BE2C (cell line): ENCODE measurements around the gene B2M.
"Not testable (repeated sequence)": the region's sequence is repeated elsewhere in the genome, so short reads cannot be mapped to it uniquely, and the experiment has no call there.

Experiments used
- DNase-seq: peaks from one replicate; pipeline ENCODE4 v3.0.0-alpha.2; 2020
- H3K27me3 ChIP-seq: fragments of 250-450 bp; sonication (Bioruptor Pico); 2 replicates; pipeline ENCODE4 v1.5.1; 2020; ENCODE audit warnings: mild to moderate bottlenecking
- H3K36me3 ChIP-seq: fragments of 250-450 bp; sonication (Bioruptor Pico); 2 replicates; pipeline ENCODE4 v1.5.1; 2020; ENCODE audit warnings: mild to moderate bottlenecking
- H3K4me1 ChIP-seq: fragments of 250-450 bp; sonication (Bioruptor Pico); 2 replicates; pipeline ENCODE4 v1.5.1; 2020
- H3K4me3 ChIP-seq: 2 replicates; pipeline ENCODE4 v1.5.1; 2011; ENCODE audit warnings: low read depth, low read length
- H3K9me3 ChIP-seq: fragments of 250-450 bp; sonication (Bioruptor Pico); 2 replicates; pipeline ENCODE4 v1.5.1; 2020
- CTCF ChIP-seq: IDR thresholded peaks from 2 replicates; pipeline ENCODE4 v1.5.1; 2012; ENCODE audit warnings: mild to moderate bottlenecking, low read depth, low read length

Gene B2M

GRCh38 chr15:44738340-44738984 is 27.1 kb downstream of the B2M start:
- Histone ChIP-seq H3K27me3 (no peaks in the 10 kb centered on the region), H3K4me3 (no peak overlapping the region), H3K4me1 (no peaks in the 10 kb centered on the region; the same call in 1 of the 2 replicates), H3K36me3 (no peaks in the 10 kb centered on the region), H3K9me3 (no peaks in the 10 kb centered on the region)
- no peak for DNase-seq
- peak; percentile 66 for TF ChIP-seq CTCF

GRCh38 chr15:44739222-44739847 is 28.0 kb downstream of the B2M start:
- not testable (repeated sequence) for DNase-seq, H3K4me1 ChIP-seq, H3K4me3 ChIP-seq, H3K27me3 ChIP-seq, H3K9me3 ChIP-seq, H3K36me3 ChIP-seq

GRCh38 chr15:44743454-44743853 is 32.1 kb downstream of the B2M start:
- H3K9me3 ChIP-seq, H3K36me3 ChIP-seq, DNase-seq, H3K27me3 ChIP-seq, H3K4me3 ChIP-seq, H3K4me1 ChIP-seq: not testable (repeated sequence)

- Histone ChIP-seq H3K9me3 (no peaks in the 10 kb centered on the region), H3K4me1 (no peaks in the 10 kb centered on the region), H3K27me3 (no peaks in the 10 kb centered on the region), H3K4me3 (no peak overlapping the region), H3K36me3 (no peaks in the 10 kb centered on the region)
- DNase-seq, result no peak
- no peak for TF ChIP-seq CTCF
These were observed 42.0 kb downstream of the B2M start for GRCh38 chr15:44753345-44753744.

- no peak for TF ChIP-seq CTCF
- Histone ChIP-seq H3K4me3 (no peak overlapping the region), H3K9me3 (no peaks in the 10 kb centered on the region), H3K27me3 (peaks cover 3% of the 10 kb centered on the region; the same call in 1 of the 2 replicates), H3K4me1 (peaks cover 10% of the 10 kb centered on the region), H3K36me3 (no peaks in the 10 kb centered on the region)
- no peak for DNase-seq
These were observed 51.9 kb downstream of the B2M start for GRCh38 chr15:44763187-44763586.

- no peaks in the 10 kb centered on the region for H3K9me3 ChIP-seq
- no peak for TF ChIP-seq CTCF
- H3K4me1 ChIP-seq, result peaks cover 10% of the 10 kb centered on the region
- peaks cover 3% of the 10 kb centered on the region; the same call in 1 of the 2 replicates for H3K27me3 ChIP-seq
- H3K4me3 ChIP-seq, result no peak overlapping the region
- no peak for DNase-seq
- H3K36me3 ChIP-seq, result no peaks in the 10 kb centered on the region
These were observed 52.5 kb downstream of the B2M start for GRCh38 chr15:44763848-44764247.

GRCh38 chr15:44765036-44765435 is 53.7 kb downstream of the B2M start:
- no peak for DNase-seq
- Histone ChIP-seq H3K9me3 (no peaks in the 10 kb centered on the region), H3K4me3 (no peak overlapping the region), H3K4me1 (peaks cover 10% of the 10 kb centered on the region), H3K27me3 (no peaks in the 10 kb centered on the region), H3K36me3 (no peaks in the 10 kb centered on the region)
- no peak for TF ChIP-seq CTCF
